SK-N-SH treated with all-trans-retinoic acid at 6 μM for 48 hours (cell line): ENCODE results near the gene ABCC12.

Experiments
- ATAC-seq: fragments of 200-7000 bp; cut with Tn5 transposase; 3 replicates; pipeline ENCODE4 v1.9.1; 2020; ENCODE audit warnings: mild to moderate bottlenecking, moderate library complexity
- ARNTL ChIP-seq: fragments of 450-650 bp; formaldehyde crosslinking; IDR thresholded peaks from 2 replicates; pipeline ENCODE4 v1.5.0; 2020; ENCODE audit warnings: low read depth, mild to moderate bottlenecking, moderate library complexity, borderline replicate concordance
- BACH2 ChIP-seq: fragments of 250-450 bp; sonication (Bioruptor Pico); IDR thresholded peaks from 2 replicates; pipeline ENCODE4 v1.9.0; 2021; ENCODE audit warnings: mild to moderate bottlenecking, borderline replicate concordance
- CSDC2 ChIP-seq: fragments of 250-450 bp; sonication (Bioruptor Pico); IDR thresholded peaks from 2 replicates; pipeline ENCODE4 v1.5.0; 2020; ENCODE audit warnings: mild to moderate bottlenecking, moderate library complexity
- CSRNP3 ChIP-seq: fragments of 250-450 bp; sonication (Bioruptor Pico); IDR thresholded peaks from 2 replicates; pipeline ENCODE4 v1.5.1; 2021; ENCODE audit warnings: mild to moderate bottlenecking, moderate library complexity
- ESRRG ChIP-seq: fragments of 250-450 bp; sonication (Bioruptor Pico); IDR thresholded peaks from 2 replicates; pipeline ENCODE4 v1.6.1; 2021; ENCODE audit warnings: mild to moderate bottlenecking
- GLIS3 ChIP-seq: fragments of 250-450 bp; sonication (Bioruptor Pico); IDR thresholded peaks from 2 replicates; pipeline ENCODE4 v1.5.0; 2020; ENCODE audit warnings: mild to moderate bottlenecking, moderate library complexity
- OSR1 ChIP-seq: fragments of 250-450 bp; sonication (Bioruptor Pico); IDR thresholded peaks from 2 replicates; pipeline ENCODE4 v1.8.0; 2022; ENCODE audit warnings: moderate library complexity, mild to moderate bottlenecking, inconsistent platforms
- PPARA ChIP-seq: fragments of 250-450 bp; sonication (Bioruptor Pico); IDR thresholded peaks from 2 replicates; pipeline ENCODE4 v1.5.0; 2020; ENCODE audit warnings: mild to moderate bottlenecking, borderline replicate concordance
- RARB ChIP-seq: fragments of 250-450 bp; sonication (Bioruptor Pico); IDR thresholded peaks from 2 replicates; pipeline ENCODE4 v1.8.0; 2021; ENCODE audit warnings: mild to moderate bottlenecking, moderate library complexity
- SNAI2 ChIP-seq: fragments of 250-450 bp; sonication (Bioruptor Pico); IDR thresholded peaks from 2 replicates; pipeline ENCODE4 v1.5.0; 2020; ENCODE audit warnings: mild to moderate bottlenecking, moderate library complexity
- TCF4 ChIP-seq: fragments of 250-450 bp; sonication (Bioruptor Pico); IDR thresholded peaks from 2 replicates; pipeline ENCODE4 v1.8.0; 2021; ENCODE audit warnings: mild to moderate bottlenecking, moderate library complexity, borderline replicate concordance
- TOX ChIP-seq: fragments of 250-450 bp; sonication (Bioruptor Pico); IDR thresholded peaks from 2 replicates; pipeline ENCODE4 v1.8.0; 2021; ENCODE audit warnings: mild to moderate bottlenecking, moderate library complexity, borderline replicate concordance
- ZFP30 ChIP-seq: fragments of 450-650 bp; formaldehyde crosslinking; IDR thresholded peaks from 2 replicates; pipeline ENCODE4 v1.5.0; 2022; ENCODE audit warnings: mild to moderate bottlenecking, moderate library complexity
- ZNF565 ChIP-seq: fragments of 450-650 bp; formaldehyde crosslinking; conservative IDR thresholded peaks from 2 replicates; pipeline ENCODE4 v1.5.0; 2020; ENCODE audit warnings: low read depth, mild to moderate bottlenecking, moderate library complexity
- ZNF70 ChIP-seq: fragments of 450-650 bp; formaldehyde crosslinking; IDR thresholded peaks from 2 replicates; pipeline ENCODE4 v1.5.0; 2020; ENCODE audit warnings: mild to moderate bottlenecking, moderate library complexity
- ZNF8 ChIP-seq: fragments of 450-650 bp; formaldehyde crosslinking; IDR thresholded peaks from 2 replicates; pipeline ENCODE4 v1.5.0; 2020; ENCODE audit warnings: mild to moderate bottlenecking, moderate library complexity
- TF ChIP-seq, protein P1 (sequence below): fragments of 250-450 bp; sonication (Bioruptor Pico); IDR thresholded peaks from 2 replicates; pipeline ENCODE4 v1.5.1; 2020; ENCODE audit warnings: low read depth, mild to moderate bottlenecking, moderate library complexity
- TF ChIP-seq, protein P2 (sequence below): fragments of 250-450 bp; sonication (Bioruptor Pico); IDR thresholded peaks from 2 replicates; pipeline ENCODE4 v1.8.0; 2020; ENCODE audit warnings: mild to moderate bottlenecking, moderate library complexity, borderline replicate concordance

ABCC12 gene

DNA sequence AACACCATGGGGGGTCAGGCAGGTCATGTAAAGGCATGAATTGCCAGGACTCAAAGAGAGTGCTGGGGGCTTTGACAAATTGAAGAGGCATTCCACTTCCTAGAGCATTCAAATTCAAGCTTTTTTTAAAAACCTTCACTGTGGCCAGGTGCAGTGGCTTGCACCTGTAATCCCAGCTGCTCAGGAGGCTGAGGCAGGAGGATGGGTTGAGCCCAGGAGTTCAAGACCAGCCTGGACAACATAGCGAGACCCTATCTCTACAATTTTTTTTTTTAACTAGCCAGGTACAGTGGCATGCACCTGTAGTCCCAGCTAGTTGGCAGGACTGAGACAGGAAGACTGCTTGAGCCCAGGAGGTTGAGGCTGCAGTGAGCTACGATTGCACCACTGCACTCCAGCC, 17.2 kb downstream of the ABCC12 start (continued):
- TF ChIP-seq CSRNP3, result no peak
- TF ChIP-seq, all 23 proteins: peak for 0

GRCh38 chr16:48137822-48138221, 18.0 kb downstream of the ABCC12 start:
- peak; percentile 28; the same call in 1 of the 3 replicates for ATAC-seq
- no peak for TF ChIP-seq ZNF70 (CRISPR knock-in tag)
- no peak for TF ChIP-seq BACH2 (CRISPR knock-in tag)
- TF ChIP-seq GLIS3 (CRISPR knock-in tag), result no peak
- no peak for TF ChIP-seq ZNF8
- TF ChIP-seq CSDC2 (CRISPR knock-in tag), result no peak
- TF ChIP-seq OSR1 (CRISPR knock-in tag), result no peak
- no peak for TF ChIP-seq CSRNP3
- TF ChIP-seq ZNF565, result no peak

DNA sequence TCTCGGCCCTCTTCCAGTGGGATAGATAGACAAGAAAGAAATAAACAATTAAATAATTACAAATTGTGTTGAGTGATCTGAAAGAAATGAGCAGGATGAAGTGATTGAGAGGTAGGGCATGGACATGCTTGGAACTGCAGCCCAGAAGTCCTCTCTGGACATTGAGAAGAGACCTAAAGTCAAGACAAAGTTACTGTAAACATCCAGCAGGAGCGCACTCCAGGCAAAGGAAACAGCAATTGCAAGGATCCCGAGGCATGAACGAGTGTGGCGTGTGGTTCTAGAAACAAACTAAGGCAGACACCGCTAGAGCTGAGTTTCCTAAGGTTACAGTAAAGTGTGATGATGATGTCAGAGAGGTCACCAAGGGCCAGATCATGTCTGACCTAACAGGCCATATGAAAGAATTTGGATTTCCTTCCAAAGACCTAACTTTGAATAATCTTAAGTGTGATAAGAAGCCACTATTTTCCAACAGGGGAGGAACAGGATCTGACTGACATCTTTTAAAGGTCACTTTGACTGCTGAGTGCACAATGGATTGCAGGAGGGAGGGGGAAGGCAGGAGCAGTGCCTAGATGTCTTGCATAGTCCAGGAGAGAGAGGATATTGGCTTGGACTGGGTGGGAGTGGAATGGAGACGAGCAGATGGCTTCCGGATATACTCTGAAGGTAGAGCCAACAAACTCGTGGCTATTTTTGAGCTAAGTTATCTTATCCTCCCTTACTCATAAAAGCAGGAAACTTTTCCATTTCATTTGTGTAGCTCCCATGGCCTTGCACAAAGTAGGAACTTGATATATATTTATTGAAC, 19.0 kb downstream of the ABCC12 start:
- peak; percentile 62 for ATAC-seq
- TF ChIP-seq ZFP30, result no peak
- no peak for TF ChIP-seq SNAI2
- TF ChIP-seq TCF4, result no peak
- TF ChIP-seq TOX (CRISPR knock-in tag), result no peak
- TF ChIP-seq, protein P1, sequence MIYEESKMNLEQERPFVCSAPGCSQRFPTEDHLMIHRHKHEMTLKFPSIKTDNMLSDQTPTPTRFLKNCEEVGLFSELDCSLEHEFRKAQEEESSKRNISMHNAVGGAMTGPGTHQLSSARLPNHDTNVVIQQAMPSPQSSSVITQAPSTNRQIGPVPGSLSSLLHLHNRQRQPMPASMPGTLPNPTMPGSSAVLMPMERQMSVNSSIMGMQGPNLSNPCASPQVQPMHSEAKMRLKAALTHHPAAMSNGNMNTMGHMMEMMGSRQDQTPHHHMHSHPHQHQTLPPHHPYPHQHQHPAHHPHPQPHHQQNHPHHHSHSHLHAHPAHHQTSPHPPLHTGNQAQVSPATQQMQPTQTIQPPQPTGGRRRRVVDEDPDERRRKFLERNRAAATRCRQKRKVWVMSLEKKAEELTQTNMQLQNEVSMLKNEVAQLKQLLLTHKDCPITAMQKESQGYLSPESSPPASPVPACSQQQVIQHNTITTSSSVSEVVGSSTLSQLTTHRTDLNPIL (CRISPR knock-in tag), result no peak
- TF ChIP-seq ZNF565, result no peak

DNA sequence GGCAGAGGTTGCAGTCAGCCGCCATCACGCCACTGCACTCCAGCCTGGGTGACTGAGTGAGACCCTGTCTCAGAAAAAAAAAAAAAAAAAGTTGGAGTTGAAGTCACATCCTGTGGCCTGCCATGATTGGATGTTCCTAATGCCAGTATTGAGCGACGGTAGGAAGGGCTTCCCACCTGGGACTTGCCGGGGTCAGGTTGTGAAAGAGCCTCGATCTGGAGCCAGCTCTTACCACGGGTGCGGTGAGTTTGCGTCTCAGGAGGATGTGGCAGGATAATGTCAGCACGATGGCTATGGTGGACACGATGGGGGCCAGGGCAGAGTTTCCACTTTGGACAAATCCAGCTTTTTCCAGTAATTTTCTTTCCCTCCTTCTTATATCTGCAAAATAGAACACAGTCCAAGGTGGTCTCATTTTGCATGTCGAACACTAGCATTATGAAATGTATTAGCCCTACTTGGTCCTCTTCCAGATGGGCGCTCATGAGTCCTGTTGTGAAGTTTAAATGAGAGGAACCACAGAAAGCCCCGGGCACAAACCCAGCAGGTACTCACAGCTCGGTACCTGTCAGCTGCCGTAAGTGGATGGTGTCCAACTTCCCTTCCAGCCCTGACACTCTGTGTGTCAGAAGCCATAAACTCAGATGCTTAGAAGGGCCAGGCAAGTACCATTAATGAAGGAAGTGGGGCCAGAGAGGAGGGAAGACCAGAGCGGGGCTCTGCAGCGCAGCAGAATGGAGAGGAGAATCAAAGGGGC, 22.2 kb downstream of the ABCC12 start:
- no peak for ATAC-seq
- TF ChIP-seq ZNF8 (no peak), ARNTL (CRISPR knock-in tag) (no peak), ZFP30 (no peak), PPARA (CRISPR knock-in tag) (no peak), CSRNP3 (no peak), RARB (CRISPR knock-in tag) (no peak), TOX (CRISPR knock-in tag) (no peak), CSDC2 (CRISPR knock-in tag) (no peak), BACH2 (CRISPR knock-in tag) (no peak), ESRRG (CRISPR knock-in tag) (no peak)
- TF ChIP-seq, protein P2, sequence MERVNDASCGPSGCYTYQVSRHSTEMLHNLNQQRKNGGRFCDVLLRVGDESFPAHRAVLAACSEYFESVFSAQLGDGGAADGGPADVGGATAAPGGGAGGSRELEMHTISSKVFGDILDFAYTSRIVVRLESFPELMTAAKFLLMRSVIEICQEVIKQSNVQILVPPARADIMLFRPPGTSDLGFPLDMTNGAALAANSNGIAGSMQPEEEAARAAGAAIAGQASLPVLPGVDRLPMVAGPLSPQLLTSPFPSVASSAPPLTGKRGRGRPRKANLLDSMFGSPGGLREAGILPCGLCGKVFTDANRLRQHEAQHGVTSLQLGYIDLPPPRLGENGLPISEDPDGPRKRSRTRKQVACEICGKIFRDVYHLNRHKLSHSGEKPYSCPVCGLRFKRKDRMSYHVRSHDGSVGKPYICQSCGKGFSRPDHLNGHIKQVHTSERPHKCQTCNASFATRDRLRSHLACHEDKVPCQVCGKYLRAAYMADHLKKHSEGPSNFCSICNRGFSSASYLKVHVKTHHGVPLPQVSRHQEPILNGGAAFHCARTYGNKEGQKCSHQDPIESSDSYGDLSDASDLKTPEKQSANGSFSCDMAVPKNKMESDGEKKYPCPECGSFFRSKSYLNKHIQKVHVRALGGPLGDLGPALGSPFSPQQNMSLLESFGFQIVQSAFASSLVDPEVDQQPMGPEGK (CRISPR knock-in tag), result no peak
- TF ChIP-seq, protein P1 (CRISPR knock-in tag), result no peak
